Panc1 (cell line): ENCODE data around the gene ZNF584. TPM values are rescaled to one million over a fixed set of nuclear protein-coding genes. Genes with fewer than 3 reads are reported as not detected.

Experiments used
- ATAC-seq: fragments of 200-7000 bp; cut with Tn5 transposase; 2 replicates; pipeline ENCODE4 v1.9.1; 2020; ENCODE audit warnings: mild to moderate bottlenecking, moderate library complexity
- BruUV-seq: library from RNA; stranded (reverse); fragments of 400-500 nt; replicated peaks from 2 replicates; lab custom pipeline; 2021; lab: Mats Ljungman, UMichigan
- CTCF ChIA-PET: fragments of 300-600 bp; sonication (Branson Sonifier 250); formaldehyde crosslinking; loops from one replicate; lab custom pipeline; 2022; ENCODE audit warnings: antibody characterized with exemption; lab: Charles Lee
- POLR2A ChIA-PET: fragments of 300-600 bp; sonication (Branson Sonifier 250); formaldehyde crosslinking; loops from one replicate; lab custom pipeline; 2022; ENCODE audit warnings: antibody characterized with exemption; lab: Charles Lee
- DNase-seq: peaks from one replicate; pipeline ENCODE4 v3.0.0-alpha.2; 2010; ENCODE audit warnings: low read depth, low spot score
- H3K27ac ChIP-seq: 2 replicates; pipeline ENCODE4 v1.5.1; 2011; ENCODE audit warnings: mild to moderate bottlenecking, low read length, inconsistent platforms
- H3K27me3 ChIP-seq: fragments of 200-500 bp; sonication (Bioruptor generic); 2 replicates; pipeline ENCODE4 v1.6.0; 2014; ENCODE audit warnings: low read length, inconsistent platforms; ENCODE audit not compliant: control insufficient read depth, insufficient read depth
- H3K36me3 ChIP-seq: fragments of 200-500 bp; sonication (Bioruptor generic); 2 replicates; pipeline ENCODE4 v1.5.1; 2014; ENCODE audit warnings: inconsistent platforms, mild to moderate bottlenecking, low read length, moderate library complexity; ENCODE audit not compliant: control insufficient read depth, insufficient read depth
- H3K4me1 ChIP-seq: 2 replicates; pipeline ENCODE4 v1.5.1; 2011; ENCODE audit warnings: inconsistent platforms, mild to moderate bottlenecking, low read length, moderate library complexity; ENCODE audit not compliant: control insufficient read depth, insufficient read depth
- H3K4me3 ChIP-seq, 2 experiments: 2 replicates each; pipeline ENCODE4 v1.5.1; 2011 to 2012; ENCODE audit warnings: low read depth in 2 of 2, low read length in 2 of 2, mild to moderate bottlenecking in 2 of 2, inconsistent platforms in 1 of 2, moderate library complexity in 1 of 2
- H3K9me3 ChIP-seq: fragments of 200-500 bp; sonication (Bioruptor generic); 2 replicates; pipeline ENCODE4 v1.5.1; 2014; ENCODE audit warnings: low read depth, mild to moderate bottlenecking, inconsistent platforms, low read length, moderate library complexity; ENCODE audit not compliant: control insufficient read depth, insufficient read depth
- POLR2AphosphoS5 ChIP-seq: IDR thresholded peaks from 2 replicates; pipeline ENCODE4 v1.6.1; 2012; ENCODE audit warnings: mild to moderate bottlenecking, low read depth, low read length, moderate library complexity
- SIN3A ChIP-seq: IDR thresholded peaks from 2 replicates; pipeline ENCODE4 v1.6.1; 2012; ENCODE audit warnings: low read depth, mild to moderate bottlenecking, low read length, moderate library complexity, borderline replicate concordance; ENCODE audit not compliant: insufficient read depth
- TCF7L2 ChIP-seq: IDR thresholded peaks from 2 replicates; pipeline ENCODE4 v1.6.1; 2011; ENCODE audit warnings: mild to moderate bottlenecking, low read depth, low read length, inconsistent platforms
- in situ Hi-C: cut with HindIII; loops from 2 replicates; pipeline ENCODE4 v1.10.0; 2016; ENCODE audit warnings: low sequenced_read_pairs, low pct_unique_long_range_greater_than_20kb
- intact Hi-C: fragments of 100-400 bp; cut with micrococcal nuclease; formaldehyde crosslinking; loops from one replicate; pipeline ENCODE4 v1.10.0; 2022; ENCODE audit not compliant: unreplicated experiment
- total RNA-seq: library from RNA; stranded (reverse); gene quantifications from one replicate; pipeline ENCODE4 v1.2.1, GENCODE V29; 2021; ENCODE audit not compliant: unreplicated experiment
- TF ChIP-seq, protein P1 (sequence below), 2 experiments: IDR thresholded peaks; 2 replicates each; pipeline ENCODE4 v1.6.1; 2011 to 2012; ENCODE audit warnings: low read depth in 2 of 2, control low read depth in 1 of 2, low read length in 1 of 2, mild to moderate bottlenecking in 1 of 2, moderate library complexity in 1 of 2; ENCODE audit not compliant: insufficient read depth in 1 of 2
- TF ChIP-seq, protein P2 (sequence below): fragments of 450-650 bp; IDR thresholded peaks from 2 replicates; pipeline ENCODE4 v1.5.1; 2017; ENCODE audit warnings: mild to moderate bottlenecking

ZNF584 gene
- total RNA-seq, 1 experiment from 2014 or later = 29.0 TPM

DNA sequence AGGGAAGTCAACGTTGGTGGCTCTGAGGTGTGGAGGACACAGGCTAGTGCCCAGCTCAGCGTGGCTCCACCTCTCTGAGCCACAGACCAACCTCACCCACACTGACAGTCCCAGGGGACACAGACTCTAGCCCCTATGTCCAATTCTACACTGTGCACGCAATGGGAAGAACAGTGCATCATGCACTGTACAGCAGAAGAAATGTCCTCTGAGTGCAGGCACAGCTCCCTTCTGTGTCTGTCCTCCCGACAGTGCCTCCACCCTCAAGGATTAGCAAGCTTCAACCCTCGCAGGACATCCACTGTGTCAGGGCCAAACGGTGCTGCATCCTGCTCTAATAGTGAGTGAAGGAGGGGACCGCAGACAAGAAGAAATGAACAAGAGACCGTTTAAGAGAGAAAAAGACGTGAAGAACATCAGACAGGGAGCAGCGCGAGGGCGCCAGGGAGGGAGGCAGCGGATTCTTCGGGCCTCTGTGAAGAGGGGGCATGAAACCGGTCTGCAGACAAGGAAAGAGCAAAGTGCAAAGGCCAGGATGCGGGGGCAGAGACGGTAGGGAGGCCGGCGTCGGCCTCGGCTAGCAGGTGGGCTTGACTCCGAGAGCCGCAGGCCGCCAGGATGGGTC lies 28.3 kb upstream of the ZNF584 start:
- BruUV-seq = TSS peak; percentile 59
- Histone ChIP-seq H3K9me3 (no peaks in the 10 kb centered on the region), H3K27ac (peak overlapping the region; percentile 89), H3K27me3 (no peaks in the 10 kb centered on the region), H3K4me3 (peak overlapping the region; percentile 64 to 94), H3K4me1 (peaks cover 20% of the 10 kb centered on the region), H3K36me3 (no peaks in the 10 kb centered on the region)
- DNase-seq (no peak), ATAC-seq (no peak)
- in situ Hi-C loops (no loop called here), intact Hi-C loops (no loop called here)
- TF ChIP-seq, protein P1, sequence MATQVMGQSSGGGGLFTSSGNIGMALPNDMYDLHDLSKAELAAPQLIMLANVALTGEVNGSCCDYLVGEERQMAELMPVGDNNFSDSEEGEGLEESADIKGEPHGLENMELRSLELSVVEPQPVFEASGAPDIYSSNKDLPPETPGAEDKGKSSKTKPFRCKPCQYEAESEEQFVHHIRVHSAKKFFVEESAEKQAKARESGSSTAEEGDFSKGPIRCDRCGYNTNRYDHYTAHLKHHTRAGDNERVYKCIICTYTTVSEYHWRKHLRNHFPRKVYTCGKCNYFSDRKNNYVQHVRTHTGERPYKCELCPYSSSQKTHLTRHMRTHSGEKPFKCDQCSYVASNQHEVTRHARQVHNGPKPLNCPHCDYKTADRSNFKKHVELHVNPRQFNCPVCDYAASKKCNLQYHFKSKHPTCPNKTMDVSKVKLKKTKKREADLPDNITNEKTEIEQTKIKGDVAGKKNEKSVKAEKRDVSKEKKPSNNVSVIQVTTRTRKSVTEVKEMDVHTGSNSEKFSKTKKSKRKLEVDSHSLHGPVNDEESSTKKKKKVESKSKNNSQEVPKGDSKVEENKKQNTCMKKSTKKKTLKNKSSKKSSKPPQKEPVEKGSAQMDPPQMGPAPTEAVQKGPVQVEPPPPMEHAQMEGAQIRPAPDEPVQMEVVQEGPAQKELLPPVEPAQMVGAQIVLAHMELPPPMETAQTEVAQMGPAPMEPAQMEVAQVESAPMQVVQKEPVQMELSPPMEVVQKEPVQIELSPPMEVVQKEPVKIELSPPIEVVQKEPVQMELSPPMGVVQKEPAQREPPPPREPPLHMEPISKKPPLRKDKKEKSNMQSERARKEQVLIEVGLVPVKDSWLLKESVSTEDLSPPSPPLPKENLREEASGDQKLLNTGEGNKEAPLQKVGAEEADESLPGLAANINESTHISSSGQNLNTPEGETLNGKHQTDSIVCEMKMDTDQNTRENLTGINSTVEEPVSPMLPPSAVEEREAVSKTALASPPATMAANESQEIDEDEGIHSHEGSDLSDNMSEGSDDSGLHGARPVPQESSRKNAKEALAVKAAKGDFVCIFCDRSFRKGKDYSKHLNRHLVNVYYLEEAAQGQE (IDR thresholded peaks at IDR 0.05; ENCODE audit: insufficient read depth in 1 of 2, low read depth in 2 of 2, low read length in 1 of 2) = no peak
- TF ChIP-seq POLR2AphosphoS5 = no peak
- no peak for TF ChIP-seq TCF7L2
- TF ChIP-seq, protein P2, sequence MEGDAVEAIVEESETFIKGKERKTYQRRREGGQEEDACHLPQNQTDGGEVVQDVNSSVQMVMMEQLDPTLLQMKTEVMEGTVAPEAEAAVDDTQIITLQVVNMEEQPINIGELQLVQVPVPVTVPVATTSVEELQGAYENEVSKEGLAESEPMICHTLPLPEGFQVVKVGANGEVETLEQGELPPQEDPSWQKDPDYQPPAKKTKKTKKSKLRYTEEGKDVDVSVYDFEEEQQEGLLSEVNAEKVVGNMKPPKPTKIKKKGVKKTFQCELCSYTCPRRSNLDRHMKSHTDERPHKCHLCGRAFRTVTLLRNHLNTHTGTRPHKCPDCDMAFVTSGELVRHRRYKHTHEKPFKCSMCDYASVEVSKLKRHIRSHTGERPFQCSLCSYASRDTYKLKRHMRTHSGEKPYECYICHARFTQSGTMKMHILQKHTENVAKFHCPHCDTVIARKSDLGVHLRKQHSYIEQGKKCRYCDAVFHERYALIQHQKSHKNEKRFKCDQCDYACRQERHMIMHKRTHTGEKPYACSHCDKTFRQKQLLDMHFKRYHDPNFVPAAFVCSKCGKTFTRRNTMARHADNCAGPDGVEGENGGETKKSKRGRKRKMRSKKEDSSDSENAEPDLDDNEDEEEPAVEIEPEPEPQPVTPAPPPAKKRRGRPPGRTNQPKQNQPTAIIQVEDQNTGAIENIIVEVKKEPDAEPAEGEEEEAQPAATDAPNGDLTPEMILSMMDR = no peak
- no peak for TF ChIP-seq SIN3A
- CTCF ChIA-PET = no interaction called here
- POLR2A ChIA-PET = interaction anchor here (0.5 to 0.6 kb wide), 2 partner anchors 20 to 113 kb away, joined by 8 to 11 read pairs; no protein-coding TSS in a partner anchor

DNA sequence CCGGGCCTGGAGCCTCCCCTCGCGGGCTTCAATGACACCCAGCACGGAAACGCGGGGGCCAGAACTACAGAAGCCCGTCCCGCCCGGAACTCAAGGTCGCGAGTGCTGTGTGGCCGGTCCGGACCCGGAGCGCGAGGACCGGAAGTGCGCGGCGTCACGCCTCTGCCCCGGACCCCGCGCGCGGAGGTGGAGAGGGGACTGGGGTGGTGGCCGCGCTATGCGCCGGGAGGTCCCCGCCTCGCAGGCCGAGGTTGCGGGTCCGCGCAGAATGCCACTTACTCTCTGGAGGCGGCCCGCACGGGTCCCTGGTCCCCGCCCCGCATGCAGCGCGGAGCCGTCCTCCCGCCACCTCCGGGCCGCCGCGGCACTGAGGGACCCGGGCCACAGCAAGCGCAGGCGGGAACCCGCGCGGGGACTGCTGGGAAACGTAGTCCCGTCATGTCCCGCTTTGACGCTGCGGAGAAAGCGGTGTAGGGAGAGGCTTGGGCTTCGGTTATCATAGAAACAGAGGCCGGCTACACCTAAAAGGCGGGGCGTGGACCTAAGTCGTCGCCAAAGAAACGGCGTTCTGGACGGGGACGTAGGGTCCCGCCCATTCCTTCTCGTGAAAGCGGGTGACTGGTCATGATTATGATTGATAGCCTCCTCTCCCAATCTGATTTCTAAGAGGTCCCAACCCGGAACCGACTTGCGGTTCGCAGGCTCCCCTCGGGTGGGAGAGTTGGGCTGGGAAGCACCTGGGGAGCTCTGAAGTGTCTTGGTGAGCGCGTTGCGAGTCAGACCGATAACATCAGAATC lies 27.6 kb upstream of the ZNF584 start, which contains the start of gene ZNF837:
TSS of gene ZNF837 (minus strand) at position 369 of the 798 bp plus-strand sequence. CDS start 11,698 bp downstream, outside the sequence.
- in situ Hi-C loops (no loop called here), intact Hi-C loops (no loop called here)
- DNase-seq (peak; percentile 98), ATAC-seq (peak; percentile 93)
- Histone ChIP-seq H3K4me3 (peak within 1 kb of the TSS; percentile 64 to 94), H3K9me3 (no peaks in the 10 kb centered on the region), H3K4me1 (peaks cover 27% of the 10 kb centered on the region), H3K27me3 (no peaks in the 10 kb centered on the region), H3K27ac (peak within 1 kb of the TSS; percentile 89), H3K36me3 (no peaks in the 10 kb centered on the region)
- CTCF ChIA-PET = no interaction called here
- POLR2A ChIA-PET = interaction anchor here (0.6 to 1.0 kb wide), 5 partner anchors 19 to 332 kb away, joined by 3 to 8 read pairs (median 4); no protein-coding TSS in a partner anchor
- TF ChIP-seq SIN3A = peak; percentile 78; the same call in 1 of the 2 replicates
- TF ChIP-seq POLR2AphosphoS5 = peak; percentile 93
- TF ChIP-seq TCF7L2 = peak; percentile 90
- TF ChIP-seq, protein P2 = no peak
- TF ChIP-seq, protein P1 (IDR thresholded peaks at IDR 0.05; ENCODE audit: insufficient read depth in 1 of 2, low read depth in 2 of 2, low read length in 1 of 2) = no peak
- BruUV-seq = no TSS peak
